HepG2 (cell line): Measurements from ENCODE around the gene SLC4A11. TPM values are rescaled to one million over a fixed set of nuclear protein-coding genes. Genes with fewer than 3 reads are reported as not detected.
A peak's percentile ranks its signal among the peaks of the same experiment; 100 is the strongest.

Experiments
- CENPT ChIP-seq: sonication (generic); formaldehyde crosslinking; IDR thresholded peaks from 2 replicates; pipeline ENCODE4 v1.8.0; 2022; ENCODE audit warnings: low read depth, mild to moderate bottlenecking, moderate library complexity, missing genetic modification reagents
- FOXK2 ChIP-seq: fragments of 450-650 bp; IDR thresholded peaks from 2 replicates; pipeline ENCODE4 v1.6.1; 2016
- GFI1 ChIP-seq: sonication (generic); formaldehyde crosslinking; IDR thresholded peaks from 2 replicates; pipeline ENCODE4 v1.5.0; 2020; ENCODE audit warnings: missing genetic modification reagents, mild to moderate bottlenecking, borderline replicate concordance
- KLF9 ChIP-seq: IDR thresholded peaks from 2 replicates; pipeline ENCODE4 v1.6.1; 2016; ENCODE audit warnings: low read depth
- MZF1 ChIP-seq: sonication (generic); formaldehyde crosslinking; IDR thresholded peaks from 2 replicates; pipeline ENCODE4 v1.8.1; 2023; ENCODE audit warnings: mild to moderate bottlenecking, missing genetic modification reagents, borderline replicate concordance
- NFATC3 ChIP-seq: sonication (generic); formaldehyde crosslinking; IDR thresholded peaks from 2 replicates; pipeline ENCODE4 v1.5.1; 2020; ENCODE audit warnings: mild to moderate bottlenecking, missing genetic modification reagents
- NFE2 ChIP-seq: sonication (generic); formaldehyde crosslinking; IDR thresholded peaks from 2 replicates; pipeline ENCODE4 v1.4.0; 2020; ENCODE audit warnings: missing genetic modification reagents
- PAX8 ChIP-seq: sonication (generic); formaldehyde crosslinking; IDR thresholded peaks from 2 replicates; pipeline ENCODE4 v1.8.0; 2022; ENCODE audit warnings: mild to moderate bottlenecking, missing genetic modification reagents, borderline replicate concordance
- TFAP4 ChIP-seq: sonication (generic); IDR thresholded peaks from 2 replicates; pipeline ENCODE4 v1.6.1; 2016; ENCODE audit warnings: low read depth, borderline replicate concordance
- THAP8 ChIP-seq: sonication (generic); formaldehyde crosslinking; IDR thresholded peaks from 2 replicates; pipeline ENCODE4 v1.5.1; 2020; ENCODE audit warnings: missing genetic modification reagents, mild to moderate bottlenecking, borderline replicate concordance
- ZFP37 ChIP-seq: sonication (generic); formaldehyde crosslinking; IDR thresholded peaks from 2 replicates; pipeline ENCODE4 v1.4.0; 2020; ENCODE audit warnings: missing genetic modification reagents, borderline replicate concordance
- ZNF121 ChIP-seq: sonication (generic); formaldehyde crosslinking; IDR thresholded peaks from 2 replicates; pipeline ENCODE4 v1.5.0; 2020; ENCODE audit warnings: mild to moderate bottlenecking, missing genetic modification reagents
- ZNF33B ChIP-seq: sonication (generic); formaldehyde crosslinking; IDR thresholded peaks from 2 replicates; pipeline ENCODE4 v1.5.1; 2020; ENCODE audit warnings: mild to moderate bottlenecking, missing genetic modification reagents
- ZNF564 ChIP-seq: sonication (generic); formaldehyde crosslinking; IDR thresholded peaks from 2 replicates; pipeline ENCODE4 v1.8.1; 2023; ENCODE audit warnings: mild to moderate bottlenecking, missing genetic modification reagents
- ZNF572 ChIP-seq: sonication (generic); formaldehyde crosslinking; IDR thresholded peaks from 2 replicates; pipeline ENCODE4 v1.5.1; 2020; ENCODE audit warnings: mild to moderate bottlenecking, missing genetic modification reagents
- ZNF781 ChIP-seq: sonication (generic); formaldehyde crosslinking; IDR thresholded peaks from 2 replicates; pipeline ENCODE4 v1.5.1; 2020; ENCODE audit warnings: borderline replicate concordance, mild to moderate bottlenecking, missing genetic modification reagents; ENCODE audit errors: not compliant biosample characterization
- ZNF792 ChIP-seq: IDR thresholded peaks from 2 replicates; pipeline ENCODE4 v1.6.1; 2016
- polyA plus RNA-seq, 8 experiments: library from polyadenylated mRNA; depleted of rRNA in 3 of 8; stranded (reverse) in 7 of 8; unstranded in 1 of 8; fragments of >200 nt; fragmentation: Illumina TruSeq in 4 of 8; extraction: Trizol in 4 of 8; gene quantifications; 2 replicates each; pipeline versions ENCODE4 v1.2.1 to v1.2.3, GENCODE V29; 2011 to 2016; ENCODE audit warnings: low read depth in 4 of 8, missing spikeins in 1 of 8, mixed read lengths in 1 of 8; ENCODE audit not compliant: insufficient read depth in 1 of 8
- total RNA-seq, 5 experiments: library from RNA; depleted of rRNA; stranded (reverse); fragments of >200 nt; fragmentation: Illumina TruSeq; extraction: Trizol; gene quantifications; 2 replicates each; pipeline ENCODE4 v1.2.3, GENCODE V29; 2016; ENCODE audit warnings: low read depth in 1 of 5
- TF ChIP-seq, protein P1 (sequence below): sonication (generic); formaldehyde crosslinking; IDR thresholded peaks from one replicate; pipeline ENCODE4 v1.5.1; 2020; ENCODE audit warnings: mild to moderate bottlenecking, missing genetic modification reagents; ENCODE audit errors: not compliant biosample characterization
- TF ChIP-seq, protein P2 (sequence below): IDR thresholded peaks from 2 replicates; pipeline ENCODE4 v1.6.1; 2016; ENCODE audit warnings: control low read depth

SLC4A11 gene
- total and polyA plus RNA-seq, 2 of the 13 experiments (the other 11 are each of a cell fraction or from before 2014, with no cell fraction given), result 3.9 to 27.0 TPM

- TF ChIP-seq, protein P1, sequence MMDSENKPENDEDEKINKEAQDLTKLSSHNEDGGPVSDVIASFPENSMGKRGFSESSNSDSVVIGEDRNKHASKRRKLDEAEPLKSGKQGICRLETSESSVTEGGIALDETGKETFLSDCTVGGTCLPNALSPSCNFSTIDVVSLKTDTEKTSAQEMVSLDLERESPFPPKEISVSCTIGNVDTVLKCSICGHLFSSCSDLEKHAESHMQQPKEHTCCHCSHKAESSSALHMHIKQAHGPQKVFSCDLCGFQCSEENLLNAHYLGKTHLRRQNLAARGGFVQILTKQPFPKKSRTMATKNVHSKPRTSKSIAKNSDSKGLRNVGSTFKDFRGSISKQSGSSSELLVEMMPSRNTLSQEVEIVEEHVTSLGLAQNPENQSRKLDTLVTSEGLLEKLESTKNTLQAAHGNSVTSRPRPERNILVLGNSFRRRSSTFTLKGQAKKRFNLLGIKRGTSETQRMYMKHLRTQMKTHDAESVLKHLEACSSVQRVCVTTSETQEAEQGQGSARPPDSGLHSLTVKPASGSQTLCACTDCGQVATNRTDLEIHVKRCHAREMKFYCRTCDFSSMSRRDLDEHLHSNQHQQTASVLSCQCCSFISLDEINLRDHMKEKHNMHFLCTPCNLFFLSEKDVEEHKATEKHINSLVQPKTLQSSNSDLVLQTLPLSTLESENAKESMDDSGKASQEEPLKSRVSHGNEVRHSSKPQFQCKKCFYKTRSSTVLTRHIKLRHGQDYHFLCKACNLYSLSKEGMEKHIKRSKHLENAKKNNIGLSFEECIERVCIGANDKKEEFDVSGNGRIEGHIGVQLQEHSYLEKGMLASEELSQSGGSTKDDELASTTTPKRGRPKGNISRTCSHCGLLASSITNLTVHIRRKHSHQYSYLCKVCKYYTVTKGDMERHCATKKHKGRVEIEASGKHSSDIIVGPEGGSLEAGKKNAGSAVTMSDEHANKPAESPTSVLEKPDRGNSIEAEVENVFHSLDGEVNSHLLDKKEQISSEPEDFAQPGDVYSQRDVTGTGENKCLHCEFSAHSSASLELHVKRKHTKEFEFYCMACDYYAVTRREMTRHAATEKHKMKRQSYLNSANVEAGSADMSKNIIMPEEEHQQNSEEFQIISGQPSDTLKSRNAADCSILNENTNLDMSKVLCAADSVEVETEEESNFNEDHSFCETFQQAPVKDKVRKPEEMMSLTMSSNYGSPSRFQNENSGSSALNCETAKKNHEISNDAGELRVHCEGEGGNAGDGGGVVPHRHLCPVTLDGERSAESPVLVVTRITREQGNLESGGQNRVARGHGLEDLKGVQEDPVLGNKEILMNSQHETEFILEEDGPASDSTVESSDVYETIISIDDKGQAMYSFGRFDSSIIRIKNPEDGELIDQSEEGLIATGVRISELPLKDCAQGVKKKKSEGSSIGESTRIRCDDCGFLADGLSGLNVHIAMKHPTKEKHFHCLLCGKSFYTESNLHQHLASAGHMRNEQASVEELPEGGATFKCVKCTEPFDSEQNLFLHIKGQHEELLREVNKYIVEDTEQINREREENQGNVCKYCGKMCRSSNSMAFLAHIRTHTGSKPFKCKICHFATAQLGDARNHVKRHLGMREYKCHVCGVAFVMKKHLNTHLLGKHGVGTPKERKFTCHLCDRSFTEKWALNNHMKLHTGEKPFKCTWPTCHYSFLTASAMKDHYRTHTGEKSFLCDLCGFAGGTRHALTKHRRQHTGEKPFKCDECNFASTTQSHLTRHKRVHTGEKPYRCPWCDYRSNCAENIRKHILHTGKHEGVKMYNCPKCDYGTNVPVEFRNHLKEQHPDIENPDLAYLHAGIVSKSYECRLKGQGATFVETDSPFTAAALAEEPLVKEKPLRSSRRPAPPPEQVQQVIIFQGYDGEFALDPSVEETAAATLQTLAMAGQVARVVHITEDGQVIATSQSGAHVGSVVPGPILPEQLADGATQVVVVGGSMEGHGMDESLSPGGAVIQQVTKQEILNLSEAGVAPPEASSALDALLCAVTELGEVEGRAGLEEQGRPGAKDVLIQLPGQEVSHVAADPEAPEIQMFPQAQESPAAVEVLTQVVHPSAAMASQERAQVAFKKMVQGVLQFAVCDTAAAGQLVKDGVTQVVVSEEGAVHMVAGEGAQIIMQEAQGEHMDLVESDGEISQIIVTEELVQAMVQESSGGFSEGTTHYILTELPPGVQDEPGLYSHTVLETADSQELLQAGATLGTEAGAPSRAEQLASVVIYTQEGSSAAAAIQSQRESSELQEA, result peak; percentile 7
- 0 out of 2 replicates have a peak, but pooled peaks have one; percentile 2 for TF ChIP-seq ZNF121
- 0 out of 2 replicates have a peak, but pooled peaks have one; percentile 63 for TF ChIP-seq ZNF564 (CRISPR knock-in tag)
- peak; percentile 18; the same call in 1 of the 2 replicates for TF ChIP-seq GFI1 (CRISPR knock-in tag)
- TF ChIP-seq ZNF792 (CRISPR knock-in tag), result peak; percentile 1; the same call in 1 of the 2 replicates
- no peak for TF ChIP-seq TFAP4
- TF ChIP-seq NFE2 (CRISPR knock-in tag), result 0 out of 2 replicates have a peak, but pooled peaks have one; percentile 49
- 0 out of 2 replicates have a peak, but pooled peaks have one; percentile 2 for TF ChIP-seq THAP8
- TF ChIP-seq, protein P2, sequence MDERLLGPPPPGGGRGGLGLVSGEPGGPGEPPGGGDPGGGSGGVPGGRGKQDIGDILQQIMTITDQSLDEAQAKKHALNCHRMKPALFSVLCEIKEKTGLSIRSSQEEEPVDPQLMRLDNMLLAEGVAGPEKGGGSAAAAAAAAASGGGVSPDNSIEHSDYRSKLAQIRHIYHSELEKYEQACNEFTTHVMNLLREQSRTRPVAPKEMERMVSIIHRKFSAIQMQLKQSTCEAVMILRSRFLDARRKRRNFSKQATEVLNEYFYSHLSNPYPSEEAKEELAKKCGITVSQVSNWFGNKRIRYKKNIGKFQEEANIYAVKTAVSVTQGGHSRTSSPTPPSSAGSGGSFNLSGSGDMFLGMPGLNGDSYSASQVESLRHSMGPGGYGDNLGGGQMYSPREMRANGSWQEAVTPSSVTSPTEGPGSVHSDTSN (CRISPR knock-in tag), result no peak
- no peak for TF ChIP-seq PAX8 (CRISPR knock-in tag)
- 0 out of 2 replicates have a peak, but pooled peaks have one; percentile 9 for TF ChIP-seq NFATC3 (CRISPR knock-in tag)
- TF ChIP-seq CENPT (CRISPR knock-in tag), result no peak
- 0 out of 2 replicates have a peak, but pooled peaks have one; percentile 9 for TF ChIP-seq FOXK2
- TF ChIP-seq KLF9 (CRISPR knock-in tag), result peak; percentile 5; the same call in 1 of the 2 replicates
- peak; percentile 30; the same call in 1 of the 2 replicates for TF ChIP-seq ZNF33B
- no peak for TF ChIP-seq ZFP37 (CRISPR knock-in tag)
- peak; percentile 23 for TF ChIP-seq ZNF781 (CRISPR knock-in tag)
- TF ChIP-seq MZF1 (CRISPR knock-in tag), result peak; percentile 46; the same call in 1 of the 2 replicates
- 0 out of 2 replicates have a peak, but pooled peaks have one; percentile 3 for TF ChIP-seq ZNF572
These were observed 30.2 kb downstream of the SLC4A11 start (continued) for GRCh38 chr20:3208786-3209256.
